ENCODE results near the gene FGD5.

FGD5 gene

GRCh38 chr3:14874784-14875183, 56.0 kb downstream of the FGD5 start:
- DNase-seq (ENCODE audit: low read depth in 2 of 2) = no peak

GRCh38 chr3:14875411-14876175, 56.8 kb downstream of the FGD5 start:
- no peak for DNase-seq (ENCODE audit: low read depth in 2 of 2)

DNA sequence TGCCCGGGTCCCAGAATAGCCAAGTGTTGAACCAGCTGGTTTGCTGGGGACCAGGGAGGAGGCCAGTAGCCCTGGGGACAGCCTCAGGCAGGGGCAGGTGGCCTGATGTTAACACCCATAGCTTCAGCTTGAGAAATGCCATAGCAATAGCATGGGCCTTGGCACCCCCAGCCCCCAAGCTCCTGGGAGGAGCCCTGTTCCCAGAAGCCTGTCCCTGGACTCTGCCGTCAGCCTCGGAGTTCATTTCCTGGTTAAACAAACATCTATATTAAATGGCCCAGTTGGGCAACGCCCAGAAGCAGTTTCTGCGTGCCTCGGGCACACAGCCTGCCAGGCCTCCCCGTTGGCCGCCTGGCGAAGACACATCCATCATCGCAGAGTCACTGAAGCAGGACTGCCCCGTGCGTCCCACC, 58.2 kb downstream of the FGD5 start:
- DNase-seq (ENCODE audit: low read depth in 2 of 2) = no peak

DNA sequence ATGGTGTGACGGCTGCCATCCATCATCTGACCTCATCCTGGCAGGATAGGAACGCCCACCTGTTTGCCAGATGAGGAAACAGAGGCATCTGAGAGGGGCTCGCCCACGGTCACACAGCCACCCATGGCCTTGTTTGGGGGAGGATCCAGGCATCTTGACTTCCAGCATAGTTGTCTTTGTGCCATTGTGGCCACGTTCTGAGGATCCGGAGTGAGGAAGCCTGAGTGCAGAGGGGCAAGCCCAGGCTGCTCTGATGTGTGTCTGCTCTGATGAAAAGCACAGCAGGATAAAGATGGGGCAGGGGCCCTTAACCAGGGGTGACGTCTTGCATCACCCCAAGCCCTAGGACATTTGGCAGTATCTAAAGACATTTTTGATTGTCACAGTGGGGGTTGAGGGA, 58.7 kb downstream of the FGD5 start:
- no peak for DNase-seq (ENCODE audit: low read depth in 2 of 2)

- no peak for DNase-seq (ENCODE audit: low read depth in 2 of 2)
These were observed 60.6 kb downstream of the FGD5 start for GRCh38 chr3:14879211-14879874.

DNA sequence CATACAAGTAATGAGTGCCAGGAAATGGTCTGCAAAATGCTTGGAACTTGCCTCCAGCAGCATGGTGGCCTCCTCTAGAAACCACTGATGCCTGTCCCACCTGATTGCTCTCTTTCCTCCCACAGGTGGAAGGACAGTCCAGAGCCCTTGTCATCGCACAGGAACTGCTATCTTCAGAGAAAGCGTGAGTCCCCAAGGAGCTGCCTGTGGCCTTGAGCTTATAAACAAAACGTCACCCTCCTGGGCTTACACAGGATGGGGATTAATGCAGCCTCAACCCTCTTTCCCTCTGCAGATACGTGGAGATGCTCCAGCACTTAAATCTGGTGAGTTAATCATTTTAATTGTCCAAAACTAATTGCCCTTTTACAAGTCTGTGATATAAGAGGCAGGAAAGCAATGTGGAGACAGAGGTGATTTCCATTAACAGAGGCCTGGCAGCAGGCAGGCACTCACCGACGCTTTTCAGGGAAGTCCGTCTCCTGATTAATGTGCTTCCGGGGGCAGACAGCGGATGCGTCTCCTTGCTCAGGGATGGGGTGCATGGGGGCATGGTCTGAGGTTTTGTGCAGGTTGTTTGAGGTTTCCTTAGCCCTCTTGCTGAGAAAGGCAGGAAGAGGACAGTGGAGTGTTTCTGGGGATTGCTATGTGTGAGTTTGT, 61.8 kb downstream of the FGD5 start:
- DNase-seq (ENCODE audit: low read depth in 2 of 2) = no peak

DNA sequence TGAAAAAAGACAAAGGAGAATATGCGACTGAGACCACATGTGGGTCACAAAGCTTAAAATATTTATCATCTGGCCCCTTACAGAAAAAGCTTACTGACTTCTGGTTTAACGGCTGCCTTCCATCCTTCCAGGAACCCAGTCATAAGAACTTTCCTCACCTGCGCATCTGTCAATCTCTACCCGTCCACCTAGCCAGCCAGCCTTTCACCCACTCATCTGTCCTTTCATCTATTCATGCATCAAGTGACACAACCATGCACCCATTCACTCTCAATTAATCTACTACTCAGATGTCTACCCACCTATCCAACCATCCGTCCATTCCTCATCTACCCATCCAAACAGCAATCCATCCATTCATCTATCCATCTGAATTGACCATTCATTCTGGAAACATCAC, 64.5 kb downstream of the FGD5 start:
- no peak for DNase-seq (ENCODE audit: low read depth in 2 of 2)

DNA sequence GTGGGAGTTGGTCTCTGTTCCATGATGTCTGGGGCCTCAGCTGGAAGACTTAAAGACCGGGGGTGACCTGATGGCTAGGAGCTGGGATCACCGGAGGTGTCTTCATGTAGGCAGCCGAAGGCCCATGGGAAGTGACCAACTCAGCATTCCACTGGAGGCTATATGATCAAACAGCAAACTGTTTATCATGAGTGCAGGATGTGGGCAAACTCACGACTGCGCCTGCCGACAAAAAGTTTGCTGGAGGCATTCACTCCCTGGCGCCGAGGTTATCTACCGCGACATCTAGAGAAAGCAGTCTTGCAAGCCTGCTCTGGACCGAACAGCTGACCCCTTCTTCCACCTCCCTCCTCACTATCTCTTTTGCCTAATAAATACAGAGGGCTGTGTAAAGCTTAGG, 65.9 kb downstream of the FGD5 start:
- DNase-seq (ENCODE audit: low read depth in 2 of 2) = no peak

DNA sequence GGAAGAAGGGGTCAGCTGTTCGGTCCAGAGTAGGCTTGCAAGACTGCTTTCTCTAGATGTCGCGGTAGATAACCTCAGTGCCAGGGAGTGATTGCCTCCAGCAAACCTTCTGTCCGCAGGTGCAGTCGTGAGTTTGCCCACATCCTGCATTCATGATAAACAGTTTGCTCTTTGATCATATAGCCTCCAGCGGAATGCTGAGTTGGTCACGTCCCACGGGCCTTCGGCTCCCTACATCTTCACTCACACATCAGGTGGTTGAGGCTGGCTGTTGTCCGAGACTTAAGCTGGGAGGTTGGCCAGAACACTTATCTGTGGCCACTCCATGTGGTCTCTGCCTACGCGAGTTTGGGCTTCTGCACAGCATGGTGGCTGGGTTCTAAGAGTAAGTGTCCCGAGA, 66.5 kb downstream of the FGD5 start:
- DNase-seq (ENCODE audit: low read depth in 2 of 2) = no peak

GRCh38 chr3:14886101-14886500, 67.3 kb downstream of the FGD5 start:
- no peak for DNase-seq (ENCODE audit: low read depth in 2 of 2)

- no peak for DNase-seq (ENCODE audit: low read depth in 2 of 2)
These were observed 70.4 kb downstream of the FGD5 start for GRCh38 chr3:14889205-14889604.

- DNase-seq (ENCODE audit: low read depth in 2 of 2) = no peak
These were observed 71.2 kb downstream of the FGD5 start for GRCh38 chr3:14889943-14890342.

- no peak for DNase-seq (ENCODE audit: low read depth in 2 of 2)
These were observed 71.7 kb downstream of the FGD5 start for GRCh38 chr3:14890476-14890875.

GRCh38 chr3:14891135-14892132, 72.7 kb downstream of the FGD5 start:
- no peak for DNase-seq (ENCODE audit: low read depth in 2 of 2)

GRCh38 chr3:14892226-14892625, 73.5 kb downstream of the FGD5 start:
- no peak for DNase-seq (ENCODE audit: low read depth in 2 of 2)

DNA sequence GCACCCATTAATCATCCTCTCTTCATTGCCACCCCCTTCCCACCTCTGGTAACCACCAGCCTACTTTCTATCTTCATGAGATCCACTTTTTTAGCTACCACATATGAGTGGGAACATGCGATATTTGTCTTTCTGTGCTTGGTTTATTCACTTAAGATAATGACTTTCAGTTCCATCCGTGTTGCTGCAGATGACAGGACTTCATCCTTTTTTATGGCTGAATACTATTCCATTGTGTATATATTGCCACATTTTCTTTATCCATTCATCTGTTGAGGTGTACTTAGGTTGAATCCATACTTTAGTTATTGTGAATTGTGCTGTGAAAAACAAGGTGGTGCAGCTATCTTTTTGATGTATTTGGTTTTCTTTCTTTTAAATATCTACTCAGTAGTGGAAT, 75.3 kb downstream of the FGD5 start:
- DNase-seq (ENCODE audit: low read depth in 2 of 2) = no peak

- DNase-seq (ENCODE audit: low read depth in 2 of 2) = no peak
These were observed 78.5 kb downstream of the FGD5 start for GRCh38 chr3:14897266-14897665.

DNA sequence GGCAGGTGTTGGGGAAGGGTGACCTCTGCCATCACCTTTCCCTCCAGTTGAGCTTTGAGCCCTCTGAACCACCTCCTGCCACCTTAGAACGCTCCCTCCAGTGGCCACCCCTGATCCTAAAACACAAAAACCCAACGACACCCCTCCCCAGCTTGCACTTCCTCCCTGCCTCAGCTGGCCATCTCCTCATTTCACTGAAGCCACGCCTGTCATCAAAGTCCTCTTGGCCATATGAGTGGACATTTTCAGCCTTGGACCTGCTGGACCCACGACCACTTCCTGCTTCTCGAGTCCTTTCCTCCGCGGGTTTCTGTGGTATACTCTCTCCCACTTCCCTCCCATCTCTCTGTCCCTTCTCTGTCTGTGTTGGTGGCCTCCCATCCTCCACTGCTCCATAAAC, 80.2 kb downstream of the FGD5 start:
- DNase-seq (ENCODE audit: low read depth in 2 of 2) = no peak

GRCh38 chr3:14899993-14900618, 81.3 kb downstream of the FGD5 start:
- DNase-seq (ENCODE audit: low read depth in 2 of 2) = no peak

DNA sequence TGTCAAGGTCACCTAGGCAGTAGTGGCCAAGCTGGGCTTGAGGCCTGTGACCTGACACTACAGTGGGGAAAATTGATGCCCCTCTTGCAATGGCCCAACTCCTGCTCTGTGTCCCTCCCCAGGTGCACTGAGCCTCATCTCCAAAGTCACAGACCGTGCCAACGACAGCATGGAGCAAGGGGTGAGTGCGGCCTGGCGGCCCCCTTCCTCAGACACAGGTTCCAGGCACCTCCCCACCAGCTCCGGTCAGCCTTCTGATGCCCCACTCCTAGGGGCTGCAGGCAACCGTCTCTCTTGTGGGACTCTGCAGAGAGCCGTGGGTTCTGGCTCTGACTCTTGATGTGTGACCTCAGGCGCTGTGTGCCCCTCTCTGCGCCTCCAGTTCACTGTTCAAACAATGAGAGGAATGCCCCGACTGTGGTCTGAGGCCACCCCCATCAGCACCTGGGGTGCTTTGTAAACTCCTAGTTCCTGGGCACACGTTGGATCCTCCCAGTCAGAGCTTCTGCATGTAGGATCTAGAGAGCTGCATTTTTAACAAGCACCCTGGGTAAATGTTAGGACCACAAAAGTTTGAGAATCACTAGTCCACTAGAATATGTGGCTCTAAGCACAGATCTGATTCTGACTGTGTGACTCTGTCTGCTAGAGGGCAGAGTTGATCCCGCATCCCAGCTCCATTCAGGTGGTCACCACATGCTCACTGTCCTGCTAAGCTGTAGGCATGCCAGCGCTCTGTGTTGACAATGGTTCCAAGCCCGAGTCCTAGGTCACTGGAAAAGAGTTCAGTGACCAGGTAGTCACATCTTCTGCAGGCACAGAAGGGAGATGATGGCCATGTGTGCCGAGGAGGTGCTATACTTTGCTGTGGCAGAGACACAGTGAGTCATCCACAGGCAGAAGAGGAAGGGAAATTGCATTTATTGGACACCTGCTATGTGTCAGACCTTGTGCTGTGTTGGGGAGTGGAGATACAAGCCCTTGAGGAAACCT, 82.4 kb downstream of the FGD5 start:
- DNase-seq (ENCODE audit: low read depth in 2 of 2) = no peak

Measured in fibroblast of skin of left biceps (primary cell).